NK-92 treated with Interleukin-12 subunit alpha and Interleukin-12 subunit beta, amount 100 ng/mL, for 24 hours (cell line): ENCODE data around the gene DNAJA2.
"Not testable (repeated sequence)": the region's sequence is repeated elsewhere in the genome, so short reads cannot be mapped to it uniquely, and the experiment has no call there.

ENCODE experiments used
- DNase-seq: peaks from one replicate; lab custom pipeline; 2025; lab: John Stamatoyannopoulos, UW

DNAJA2 gene

GRCh38 chr16:46975165-46975564, 1.7 kb upstream of the DNAJA2 start:
- DNase-seq = no peak

DNA sequence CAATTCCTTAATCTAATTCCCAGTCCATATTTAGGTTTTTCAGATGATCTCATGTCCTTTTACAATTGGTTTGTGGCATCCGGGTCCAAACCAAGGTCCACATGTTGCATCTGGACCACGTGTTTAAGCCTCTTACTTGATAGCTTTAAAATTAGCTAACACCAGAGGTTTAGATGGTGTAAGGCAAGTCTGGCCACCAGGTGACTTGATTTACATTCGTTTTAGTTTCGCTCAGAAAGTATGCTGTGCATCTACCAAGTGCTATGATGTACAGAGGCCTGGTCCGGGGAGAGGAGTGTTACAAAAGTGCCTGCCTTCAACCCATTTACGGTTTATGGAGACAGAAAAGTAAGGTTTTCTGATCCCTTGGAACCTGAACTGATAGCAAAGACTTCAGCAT, 878 bp upstream of the DNAJA2 start:
- no peak for DNase-seq

GRCh38 chr16:46973996-46974324, 486 bp upstream of the DNAJA2 start:
- DNase-seq = no peak

DNA sequence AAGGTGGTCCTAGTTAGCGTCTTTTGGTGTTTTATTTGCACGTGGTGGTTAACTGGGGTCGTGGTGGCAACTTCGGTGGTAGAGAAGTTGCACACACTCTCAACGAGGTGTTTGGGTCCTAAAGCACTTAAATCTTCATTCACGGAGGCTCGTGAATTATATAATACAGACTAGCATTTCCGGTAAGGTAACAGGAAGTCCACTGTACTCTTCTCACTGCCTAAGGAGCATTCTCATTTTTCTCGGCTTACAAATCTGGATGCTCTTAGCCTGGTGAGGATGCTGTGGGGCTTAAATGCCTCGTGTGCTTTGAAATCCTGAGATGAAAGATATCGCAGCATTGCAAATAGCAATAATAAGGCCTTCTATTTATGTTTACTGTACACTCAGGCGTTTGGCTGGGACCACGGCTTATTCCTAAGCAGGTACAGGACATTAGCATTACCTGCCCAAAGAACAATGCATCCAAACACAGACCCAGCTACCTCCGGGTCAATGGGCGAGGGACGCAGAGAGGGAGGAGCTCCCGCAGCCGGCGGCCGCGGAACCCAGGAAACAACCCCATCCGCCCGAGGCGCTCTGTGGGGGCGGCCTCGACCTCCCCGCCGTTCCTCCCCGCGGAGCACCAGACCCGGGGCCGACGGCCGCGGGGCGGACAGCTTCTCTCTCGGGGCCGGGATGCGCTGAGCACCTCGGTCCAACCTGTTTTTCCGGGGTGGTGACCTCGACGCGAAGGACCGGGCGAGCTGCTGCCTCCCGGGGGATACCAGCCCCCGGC, 856 bp downstream of the DNAJA2 start:
- peak; percentile 17 for DNase-seq

DNA sequence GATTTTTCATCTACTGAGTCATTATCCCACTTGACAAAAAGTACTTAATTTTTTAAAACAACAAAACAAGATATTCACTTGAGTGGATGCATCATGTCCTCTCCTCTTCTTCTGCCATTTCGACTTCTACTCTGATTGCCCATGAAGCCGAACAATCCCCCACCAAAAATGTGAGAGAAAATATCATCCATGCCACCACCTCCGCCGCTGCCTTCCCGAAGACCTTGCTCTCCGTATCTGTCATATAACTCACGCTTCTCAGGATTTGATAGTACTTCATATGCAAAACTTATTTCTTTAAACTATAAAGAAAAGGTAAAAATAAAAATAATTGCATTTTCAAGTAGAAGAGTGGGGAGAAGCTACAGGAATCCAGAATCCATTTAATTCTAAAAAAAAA, 2.2 kb downstream of the DNAJA2 start:
- no peak for DNase-seq

- no peak for DNase-seq
Measured at GRCh38 chr16:46970089-46970488, 3.4 kb downstream of the DNAJA2 start.

DNA sequence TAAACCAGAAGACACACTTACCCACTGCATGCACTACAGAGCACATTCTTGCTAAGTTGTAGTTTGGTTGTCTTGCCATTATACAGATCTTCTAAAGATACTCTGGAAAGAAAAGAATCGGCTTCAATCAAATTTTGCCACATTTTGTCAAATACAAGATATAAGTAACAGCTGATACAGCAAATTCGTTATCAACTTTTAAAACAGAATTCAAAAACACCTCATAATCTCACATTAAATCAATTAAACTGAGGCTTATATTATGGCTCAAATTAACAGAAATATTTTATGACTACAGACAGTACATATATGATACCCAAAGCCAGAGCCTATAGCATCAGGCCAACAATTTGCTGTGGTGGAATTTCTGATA, 5.4 kb downstream of the DNAJA2 start:
- no peak for DNase-seq

- DNase-seq = no peak
Measured at GRCh38 chr16:46962629-46963028, 10.8 kb downstream of the DNAJA2 start.

DNA sequence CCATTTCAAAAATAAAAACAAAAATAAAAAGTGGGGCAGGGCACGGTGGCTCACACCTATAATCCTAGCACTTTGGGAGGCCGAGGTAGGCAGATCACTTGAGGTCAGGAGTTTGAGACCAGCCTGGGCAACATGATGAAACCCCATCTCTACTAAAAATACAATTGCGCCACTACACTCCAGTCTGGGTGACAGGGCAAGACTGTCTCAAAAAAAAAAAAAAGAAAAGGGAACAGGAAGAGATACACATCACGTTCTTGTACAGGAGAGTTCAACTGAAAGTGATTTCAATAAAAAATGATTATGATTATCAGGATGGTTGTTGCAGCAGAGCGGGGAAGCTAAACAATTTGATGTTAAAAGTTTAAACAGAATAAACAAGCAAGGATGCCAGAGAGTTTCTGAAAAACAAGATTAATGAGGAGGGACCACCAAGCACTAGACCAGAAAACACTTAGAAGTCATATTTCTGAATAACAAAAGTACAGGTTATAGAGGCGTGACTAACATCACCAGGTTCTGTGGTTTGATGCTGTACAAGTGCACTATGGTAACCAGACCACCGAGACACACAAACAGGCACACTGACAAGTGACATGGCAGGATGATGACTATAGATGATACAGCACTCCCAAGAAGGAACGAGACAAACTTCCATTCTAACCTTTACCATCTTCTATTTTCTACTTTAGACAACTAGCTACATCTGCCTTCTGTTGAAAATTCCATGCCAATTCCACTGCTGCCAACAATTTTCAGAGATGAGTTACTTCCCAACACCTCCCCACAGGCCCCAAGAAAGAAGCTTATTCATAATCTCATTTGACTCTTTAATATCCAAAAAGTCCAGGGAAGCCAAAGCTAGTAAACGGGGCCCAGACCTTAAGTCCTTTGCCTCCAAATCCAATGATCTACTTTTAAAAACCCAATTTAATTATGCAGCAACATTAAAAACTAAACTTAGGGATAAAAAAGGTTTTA, 11.8 kb downstream of the DNAJA2 start:
- no peak for DNase-seq

GRCh38 chr16:46954562-46954961, 18.9 kb downstream of the DNAJA2 start:
- no peak for DNase-seq

GRCh38 chr16:46950009-46950408, 23.5 kb downstream of the DNAJA2 start:
- no peak for DNase-seq

DNA sequence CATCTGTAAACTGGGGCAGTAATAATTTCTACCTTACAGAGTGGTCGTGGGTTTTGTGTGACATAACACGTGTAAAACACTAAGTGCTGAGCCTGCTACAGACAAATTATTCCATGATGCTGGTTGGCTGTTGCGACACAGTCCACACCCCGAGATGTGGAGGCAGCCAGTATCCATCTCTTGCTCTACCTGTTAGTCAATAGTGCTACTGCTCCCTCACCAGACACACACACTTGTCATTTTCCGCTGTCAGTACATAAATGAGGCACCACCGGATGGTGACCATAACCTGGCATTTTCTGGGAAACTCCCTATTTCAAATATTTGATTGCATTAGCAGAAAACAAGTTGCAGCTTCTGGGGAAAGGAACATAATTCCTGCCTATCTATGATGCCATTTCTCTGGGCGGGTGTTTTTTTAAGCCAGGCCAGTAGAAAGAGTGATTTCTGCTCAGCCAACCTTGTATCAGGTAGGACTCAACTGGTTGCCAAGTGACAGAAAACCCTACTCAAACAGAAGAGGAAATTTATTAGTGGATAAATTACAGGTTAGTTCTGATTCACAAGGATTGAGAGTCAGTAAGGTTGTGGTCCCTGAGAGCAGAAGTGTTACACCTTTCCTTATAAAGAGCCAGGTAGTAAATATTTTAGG, 24.1 kb downstream of the DNAJA2 start:
- DNase-seq = peak; percentile 17

- DNase-seq = no peak
Measured at GRCh38 chr16:46948548-46949166, 24.8 kb downstream of the DNAJA2 start.

- no peak for DNase-seq
Measured at GRCh38 chr16:46947900-46948547, 25.4 kb downstream of the DNAJA2 start.

- not testable (repeated sequence) for DNase-seq
Measured at GRCh38 chr16:46944713-46945112, 28.8 kb downstream of the DNAJA2 start.

DNA sequence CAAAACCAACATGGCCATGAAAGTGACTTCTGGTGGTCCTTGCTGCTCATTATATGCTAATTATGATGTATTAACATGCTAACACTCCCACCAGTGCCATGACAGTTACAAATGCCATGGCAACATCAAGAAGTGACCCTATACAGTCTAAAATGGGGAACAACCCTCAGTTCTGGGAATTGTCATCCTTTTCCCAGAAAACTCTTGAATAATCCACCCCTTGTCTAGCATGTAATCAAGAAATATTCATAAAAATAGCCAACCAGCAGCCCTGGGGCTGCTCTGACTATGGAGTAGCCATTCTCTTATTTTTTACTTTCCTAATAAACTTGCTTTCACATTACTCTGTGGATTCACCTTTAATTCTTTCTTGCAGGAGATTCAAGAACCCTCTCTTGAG, 35.9 kb downstream of the DNAJA2 start:
- no peak for DNase-seq

- DNase-seq = no peak
Measured at GRCh38 chr16:46932802-46933201, 40.7 kb downstream of the DNAJA2 start.

DNA sequence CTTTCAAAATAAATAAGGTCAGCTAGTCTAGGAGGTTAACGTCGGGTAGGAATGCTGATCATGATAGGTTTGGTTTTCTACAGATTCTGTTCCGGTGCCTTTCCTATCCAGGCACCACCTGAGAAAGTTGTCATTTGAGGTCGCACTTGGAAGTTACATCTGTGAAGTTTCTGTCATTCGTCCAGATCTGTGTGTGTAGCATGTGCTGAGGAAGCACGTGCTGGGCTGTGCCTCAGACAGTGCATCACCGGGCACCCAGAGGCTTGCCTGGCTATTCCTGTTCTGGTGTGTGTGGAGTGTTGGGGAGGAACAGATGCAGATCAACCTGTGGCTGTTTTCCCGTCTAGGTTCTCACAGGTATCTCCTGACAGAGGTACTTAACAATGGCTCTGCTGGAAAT, 42.6 kb downstream of the DNAJA2 start:
- no peak for DNase-seq

DNA sequence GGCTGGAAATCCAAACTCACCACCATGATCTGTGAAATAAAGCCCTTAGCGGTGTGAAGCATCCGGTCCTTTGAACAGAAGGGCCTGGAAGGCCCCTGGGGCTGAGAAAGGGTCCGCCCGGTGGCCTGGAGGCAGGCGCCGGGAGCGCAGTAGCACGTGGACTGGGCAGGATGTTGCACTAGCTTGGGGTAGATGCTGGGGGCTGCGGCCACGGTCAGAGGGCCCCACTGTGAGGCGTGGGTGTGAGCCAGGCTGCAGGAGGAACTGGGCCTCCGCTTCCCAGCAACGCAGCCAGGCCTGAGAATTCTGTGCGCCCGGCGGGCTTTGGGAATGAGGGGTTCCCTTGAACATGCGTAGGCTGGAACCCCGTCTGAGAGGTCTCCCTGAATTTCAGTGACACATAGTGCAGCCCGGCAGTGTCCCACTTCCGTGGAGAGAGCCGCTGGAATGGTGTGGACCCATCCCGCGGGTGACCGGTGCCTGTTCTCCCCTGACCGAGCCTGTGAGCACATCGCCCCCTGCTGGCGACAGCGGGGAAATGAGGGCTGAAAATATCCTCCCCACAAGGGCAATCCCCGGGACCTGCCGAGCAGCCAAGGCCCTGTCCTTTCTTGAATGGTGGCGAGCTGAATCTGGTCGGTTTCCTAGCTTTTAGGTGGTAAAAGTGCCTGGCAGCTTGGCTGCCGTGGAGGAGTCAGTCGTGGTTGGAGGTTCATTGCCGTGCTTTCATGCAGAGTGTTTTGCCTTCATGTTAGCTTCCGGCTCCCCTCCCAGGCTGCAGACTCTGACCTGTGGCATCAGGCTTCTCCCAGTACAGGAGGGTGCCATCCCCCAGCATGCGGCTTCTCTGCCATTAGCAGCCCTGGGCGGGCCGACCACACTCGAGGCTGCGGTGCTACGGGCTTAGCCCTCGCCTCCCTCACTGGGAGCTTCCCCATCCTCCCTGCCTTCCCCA, 43.8 kb downstream of the DNAJA2 start:
- DNase-seq = peak; percentile 19

DNA sequence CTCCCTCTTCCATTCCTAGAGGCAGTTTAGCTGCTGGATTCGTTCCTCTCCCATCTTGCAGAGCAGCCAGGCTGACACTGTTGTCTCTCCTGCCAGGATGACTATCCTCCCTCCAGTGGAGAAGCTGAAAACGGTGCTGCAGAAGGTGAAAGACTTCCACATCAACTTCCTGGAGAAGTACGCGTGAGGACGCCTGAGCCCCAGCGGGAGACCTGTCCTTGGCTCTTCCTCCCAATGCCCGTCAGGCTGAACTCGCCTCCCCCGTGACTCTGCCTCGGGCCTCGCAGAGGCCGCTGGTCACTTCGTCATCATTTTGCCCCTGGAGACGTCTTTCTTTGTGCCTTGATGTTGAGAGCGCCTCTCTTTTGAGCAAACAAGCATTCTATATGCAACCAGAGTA, 44.7 kb downstream of the DNAJA2 start:
- DNase-seq = no peak

DNA sequence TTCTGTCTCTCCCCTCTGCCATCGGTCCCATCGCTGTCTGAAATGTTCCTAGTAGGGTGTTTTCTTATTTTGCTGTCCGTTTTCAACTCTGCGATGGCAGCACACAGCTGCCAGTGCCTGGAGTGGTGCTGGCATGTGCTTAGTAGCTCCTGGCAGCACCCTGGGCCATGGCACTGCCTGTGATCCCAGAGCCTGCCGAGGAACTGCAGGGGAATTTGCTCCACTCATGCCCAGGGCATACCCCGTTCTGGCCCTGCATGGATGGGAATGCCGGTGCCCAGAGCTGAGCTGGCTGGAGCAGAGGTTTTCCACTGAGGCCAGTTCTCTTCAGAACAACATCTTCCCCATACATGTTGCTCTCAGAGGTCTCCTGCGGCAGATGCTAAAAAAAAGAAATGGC, 46.2 kb downstream of the DNAJA2 start:
- DNase-seq = no peak
